Keratinocyte (primary cell): ENCODE measurements around the gene DHH. TPM values are rescaled to one million over a fixed set of nuclear protein-coding genes. Genes with fewer than 3 reads are reported as not detected.

ENCODE experiments used
- DNase-seq: peaks from one replicate; pipeline ENCODE4 v3.0.0-alpha.2; 2011; ENCODE audit warnings: low read depth, missing footprints, low spot score
- FAIRE-seq: peaks from 2 replicates; lab custom pipeline; 2011; peaks lifted over from hg19 to GRCh38; lab: Jason Lieb, UNC
- H2AFZ ChIP-seq: 2 replicates; pipeline ENCODE4 v1.6.0; 2012; ENCODE audit warnings: low read length, control low read depth, inconsistent platforms; ENCODE audit not compliant: control insufficient read depth
- H3K27ac ChIP-seq: 2 replicates; pipeline ENCODE4 v1.5.1; 2011; ENCODE audit warnings: low read length; ENCODE audit not compliant: control insufficient read depth, insufficient read depth
- H3K27me3 ChIP-seq: 3 replicates; pipeline ENCODE4 v1.6.0; 2011; ENCODE audit warnings: low read length; ENCODE audit not compliant: control insufficient read depth, insufficient read depth; ENCODE audit errors: extremely low read depth
- H3K36me3 ChIP-seq, 2 experiments: 2 replicates in 1 of 2; 3 replicates in 1 of 2; pipeline ENCODE4 v1.5.1; 2011; ENCODE audit warnings: low read length in 2 of 2, mild to moderate bottlenecking in 1 of 2; ENCODE audit not compliant: control insufficient read depth in 2 of 2, insufficient read depth in 2 of 2; ENCODE audit errors: extremely low read depth in 1 of 2
- H3K4me1 ChIP-seq: 3 replicates; pipeline ENCODE4 v1.5.1; 2011; ENCODE audit warnings: low read length; ENCODE audit not compliant: control insufficient read depth, insufficient read depth; ENCODE audit errors: extremely low read depth
- H3K4me2 ChIP-seq: 3 replicates; pipeline ENCODE4 v1.6.0; 2011; ENCODE audit warnings: low read depth, low read length; ENCODE audit not compliant: control insufficient read depth, insufficient read depth; ENCODE audit errors: extremely low read depth
- H3K4me3 ChIP-seq, 3 experiments: fragments of 200-600 bp in 1 of 3; sonication (generic) in 1 of 3; 2 replicates in 2 of 3; 3 replicates in 1 of 3; pipeline ENCODE4 v1.5.1; 2011 to 2016; ENCODE audit warnings: low read length in 3 of 3, mild to moderate bottlenecking in 3 of 3, control low read depth in 2 of 3, inconsistent platforms in 1 of 3, low read depth in 1 of 3, mixed read lengths in 1 of 3, mixed run types in 1 of 3, moderate library complexity in 1 of 3; ENCODE audit not compliant: control insufficient read depth in 2 of 3, insufficient read depth in 2 of 3; ENCODE audit errors: extremely low read depth in 1 of 3
- H3K79me2 ChIP-seq: 2 replicates; pipeline ENCODE4 v1.6.0; 2012; ENCODE audit warnings: low read length; ENCODE audit not compliant: control insufficient read depth, insufficient read depth
- H3K9ac ChIP-seq: 3 replicates; pipeline ENCODE4 v1.6.0; 2011; ENCODE audit warnings: low read length; ENCODE audit not compliant: control insufficient read depth, insufficient read depth; ENCODE audit errors: extremely low read depth
- H3K9me1 ChIP-seq: 3 replicates; pipeline ENCODE4 v1.6.0; 2011; ENCODE audit warnings: low read length; ENCODE audit not compliant: control insufficient read depth, insufficient read depth; ENCODE audit errors: extremely low read depth
- H3K9me3 ChIP-seq: 2 replicates; pipeline ENCODE4 v1.5.1; 2012; ENCODE audit warnings: low read depth, low read length; ENCODE audit not compliant: control insufficient read depth
- H4K20me1 ChIP-seq: 3 replicates; pipeline ENCODE4 v1.6.0; 2011; ENCODE audit warnings: low read length; ENCODE audit not compliant: control insufficient read depth, insufficient read depth; ENCODE audit errors: extremely low read depth
- CTCF ChIP-seq, 3 experiments: IDR thresholded peaks in 1 of 3; conservative IDR thresholded peaks in 1 of 3; optimal IDR thresholded peaks in 1 of 3; 2 replicates in 2 of 3; 3 replicates in 1 of 3; pipeline versions ENCODE3 to v1.5.1; 2011; ENCODE audit warnings: low read length in 3 of 3, mild to moderate bottlenecking in 3 of 3, moderate library complexity in 2 of 3, control low read depth in 1 of 3, inconsistent platforms in 1 of 3; ENCODE audit not compliant: insufficient read depth in 2 of 3; ENCODE audit errors: extremely low read depth in 1 of 3
- EZH2 ChIP-seq: IDR thresholded peaks from one replicate; pipeline ENCODE4 v1.6.1; 2012; ENCODE audit warnings: inconsistent platforms, mild to moderate bottlenecking, low read length, moderate library complexity
- dilution Hi-C: fragments of 300-500 bp; cut with MboI; formaldehyde crosslinking; loops from one replicate; pipeline ENCODE4 v1.7.0; 2020; ENCODE audit warnings: low sequenced_read_pairs; ENCODE audit not compliant: extremely low pct_ligation_motif_present
- polyA plus RNA-seq, 5 experiments: library from polyadenylated mRNA; depleted of rRNA in 3 of 5; stranded (reverse) in 3 of 5; stranded (forward) in 1 of 5; unstranded in 1 of 5; fragments of >200 nt; gene quantifications; 1 replicate in 1 of 5; 2 replicates in 3 of 5; 3 replicates in 1 of 5; pipeline versions ENCODE4 v1.2.1 to v1.2.3, GENCODE V29; 2011 to 2012; ENCODE audit warnings: missing spikeins in 2 of 5, low read depth in 1 of 5, low replicate concordance in 1 of 5

DHH gene
- polyA plus RNA-seq, 1 donor (not counting 4 experiments of a cell fraction or from before 2014, with no cell fraction given), result not detected

- H3K9me1 ChIP-seq, result no peaks in the 10 kb centered on the region
- peak overlapping the region; percentile 94 for H3K4me2 ChIP-seq
- peak overlapping the region; percentile 54 for H3K27ac ChIP-seq
- peak overlapping the region; percentile 88 for H2AFZ ChIP-seq
- peaks cover 23% of the 10 kb centered on the region for H3K79me2 ChIP-seq
- H4K20me1 ChIP-seq, result no peaks in the 10 kb centered on the region
- TF ChIP-seq CTCF (optimal IDR thresholded peaks at IDR 0.05 in 1 of 3, IDR thresholded peaks at IDR 0.05 in 1 of 3, conservative IDR thresholded peaks at IDR 0.05 in 1 of 3; ENCODE audit: extremely low read depth in 1 of 3, insufficient read depth in 2 of 3, low read length in 3 of 3), result no peak
- no peak for TF ChIP-seq EZH2
- H3K9me3 ChIP-seq, result no peaks in the 10 kb centered on the region
- H3K4me1 ChIP-seq, result peaks cover 23% of the 10 kb centered on the region
- peaks cover 0 to 4% of the 10 kb centered on the region in 2 experiments for H3K36me3 ChIP-seq
- H3K4me3 ChIP-seq, result peak overlapping the region; percentile 93 to 98 (median 93)
- FAIRE-seq (no peak), DNase-seq (no peak)
- dilution Hi-C loops, result no loop called here
- H3K9ac ChIP-seq, result peak overlapping the region; percentile 86
- H3K27me3 ChIP-seq, result no peaks in the 10 kb centered on the region
These were observed 15.3 kb upstream of the DHH start for GRCh38 chr12:49109641-49110463.

GRCh38 chr12:49108958-49109404 lies 14.4 kb upstream of the DHH start:
- dilution Hi-C loops, result no loop called here
- no peak overlapping the region for H3K9ac ChIP-seq

More at GRCh38 chr12:49108958-49109404, 14.4 kb upstream of the DHH start:
- TF ChIP-seq EZH2, result no peak
- no peak for TF ChIP-seq CTCF (optimal IDR thresholded peaks at IDR 0.05 in 1 of 3, IDR thresholded peaks at IDR 0.05 in 1 of 3, conservative IDR thresholded peaks at IDR 0.05 in 1 of 3; ENCODE audit: extremely low read depth in 1 of 3, insufficient read depth in 2 of 3, low read length in 3 of 3)
- Histone ChIP-seq H3K9me1 (no peaks in the 10 kb centered on the region), H3K4me1 (peaks cover 23% of the 10 kb centered on the region), H2AFZ (no peak overlapping the region), H3K4me3 (peak overlapping the region in 2 of 3 experiments; percentile 6 to 93), H3K4me2 (peak overlapping the region; percentile 94), H3K27me3 (no peaks in the 10 kb centered on the region), H3K9me3 (no peaks in the 10 kb centered on the region), H3K79me2 (peaks cover 23% of the 10 kb centered on the region), H3K36me3 (peaks cover 5 to 11% of the 10 kb centered on the region in 2 experiments), H3K27ac (no peak overlapping the region), H4K20me1 (no peaks in the 10 kb centered on the region)
- DNase-seq (no peak), FAIRE-seq (no peak)
